HG02642 (cell line): Measurements from ENCODE around the gene ZCWPW1.

Experiments
- ATAC-seq: cut with Tn5 transposase; IDR thresholded peaks from one replicate; pipeline ENCODE4 v1.9.1; 2021; ENCODE audit warnings: mild to moderate bottlenecking; ENCODE audit not compliant: unreplicated experiment, poor library complexity

The ZCWPW1 gene

GRCh38 chr7:100433592-100434296 is 5.2 kb upstream of the ZCWPW1 start:
- no peak for ATAC-seq

- ATAC-seq, result no peak
These were observed 4.7 kb upstream of the ZCWPW1 start for GRCh38 chr7:100433276-100433591.

GRCh38 chr7:100432621-100433275 is 4.2 kb upstream of the ZCWPW1 start:
- no peak for ATAC-seq

GRCh38 chr7:100432053-100432452 is 3.5 kb upstream of the ZCWPW1 start:
- ATAC-seq, result no peak

GRCh38 chr7:100431286-100431735 is 2.8 kb upstream of the ZCWPW1 start:
- no peak for ATAC-seq

GRCh38 chr7:100430493-100431285 is 2.2 kb upstream of the ZCWPW1 start:
- ATAC-seq, result no peak

GRCh38 chr7:100429637-100430492 is 1.4 kb upstream of the ZCWPW1 start, which contains the start of gene MEPCE:
Gene MEPCE (plus strand): TSS chr7:100429831. CDS start chr7:100430019, 188 bp downstream.
- ATAC-seq, result peak; percentile 43

GRCh38 chr7:100428967-100429636 is 599 bp upstream of the ZCWPW1 start:
- peak; percentile 49 for ATAC-seq

GRCh38 chr7:100427762-100428198 is 723 bp downstream of the ZCWPW1 start:
- no peak for ATAC-seq

GRCh38 chr7:100426516-100426915 is 2.0 kb downstream of the ZCWPW1 start:
- ATAC-seq, result no peak

- ATAC-seq, result no peak
These were observed 3.2 kb downstream of the ZCWPW1 start for GRCh38 chr7:100425347-100425746.

GRCh38 chr7:100423315-100423714 is 5.2 kb downstream of the ZCWPW1 start:
- ATAC-seq, result no peak

GRCh38 chr7:100419660-100420226 is 8.8 kb downstream of the ZCWPW1 start:
- ATAC-seq, result no peak

- ATAC-seq, result no peak
These were observed 9.4 kb downstream of the ZCWPW1 start for GRCh38 chr7:100418930-100419659.

- no peak for ATAC-seq
These were observed 13.1 kb downstream of the ZCWPW1 start for GRCh38 chr7:100415448-100415847.

- ATAC-seq, result no peak
These were observed 14.6 kb downstream of the ZCWPW1 start for GRCh38 chr7:100413889-100414288.

- no peak for ATAC-seq
These were observed 15.2 kb downstream of the ZCWPW1 start for GRCh38 chr7:100413346-100413745.

- no peak for ATAC-seq
These were observed 17.4 kb downstream of the ZCWPW1 start for GRCh38 chr7:100411101-100411500.
